Bronchial epithelial cell (primary cell): ENCODE measurements around the gene SLC6A12. TPM values are rescaled to one million over a fixed set of nuclear protein-coding genes. Genes with fewer than 3 reads are reported as not detected.

Source experiments
- DNase-seq: peaks from one replicate; pipeline ENCODE4 v3.0.0-alpha.2; 2010; ENCODE audit warnings: low read depth
- FAIRE-seq: peaks from 2 replicates; lab custom pipeline; 2011; peaks lifted over from hg19 to GRCh38; lab: Jason Lieb, UNC
- H3K27me3 ChIP-seq: 2 replicates; pipeline ENCODE4 v1.5.1; 2011; ENCODE audit warnings: low read length; ENCODE audit not compliant: control insufficient read depth, insufficient read depth
- H3K36me3 ChIP-seq: 2 replicates; pipeline ENCODE4 v1.5.1; 2011; ENCODE audit warnings: low read length; ENCODE audit not compliant: control insufficient read depth, insufficient read depth
- H3K4me3 ChIP-seq: 2 replicates; pipeline ENCODE4 v1.5.1; 2011; ENCODE audit warnings: mild to moderate bottlenecking, low read depth, low read length, control low read depth
- total RNA-seq: library from RNA; depleted of rRNA; stranded (reverse); fragments of >200 nt; gene quantifications from 2 replicates; pipeline ENCODE4 v1.2.1, GENCODE V29; 2014
- TF ChIP-seq, protein P1 (sequence below): IDR thresholded peaks from 2 replicates; pipeline ENCODE4 v1.5.1; 2011; ENCODE audit warnings: mild to moderate bottlenecking, moderate library complexity, low read length, control low read depth, inconsistent platforms; ENCODE audit not compliant: insufficient read depth, severe bottlenecking

Gene SLC6A12
- total RNA-seq, 1 donor from 2014 or later = not detected

DNA sequence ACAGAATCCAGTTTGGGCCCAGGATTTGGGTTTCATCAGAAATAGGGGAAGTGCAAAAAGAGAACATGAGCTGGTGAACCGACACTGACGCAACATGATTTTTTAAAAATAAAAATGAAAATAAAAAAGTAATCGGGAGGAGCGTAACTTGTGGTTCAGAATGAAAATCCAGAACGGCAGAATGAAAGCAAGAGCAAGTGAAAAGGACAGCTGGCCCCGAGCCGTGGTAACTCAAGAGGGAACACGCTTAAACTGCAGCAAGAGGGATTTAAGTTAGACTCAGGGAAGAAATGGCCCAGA, 1.6 kb downstream of the SLC6A12 start:
- FAIRE-seq (no peak), DNase-seq (no peak)
- TF ChIP-seq, protein P1, sequence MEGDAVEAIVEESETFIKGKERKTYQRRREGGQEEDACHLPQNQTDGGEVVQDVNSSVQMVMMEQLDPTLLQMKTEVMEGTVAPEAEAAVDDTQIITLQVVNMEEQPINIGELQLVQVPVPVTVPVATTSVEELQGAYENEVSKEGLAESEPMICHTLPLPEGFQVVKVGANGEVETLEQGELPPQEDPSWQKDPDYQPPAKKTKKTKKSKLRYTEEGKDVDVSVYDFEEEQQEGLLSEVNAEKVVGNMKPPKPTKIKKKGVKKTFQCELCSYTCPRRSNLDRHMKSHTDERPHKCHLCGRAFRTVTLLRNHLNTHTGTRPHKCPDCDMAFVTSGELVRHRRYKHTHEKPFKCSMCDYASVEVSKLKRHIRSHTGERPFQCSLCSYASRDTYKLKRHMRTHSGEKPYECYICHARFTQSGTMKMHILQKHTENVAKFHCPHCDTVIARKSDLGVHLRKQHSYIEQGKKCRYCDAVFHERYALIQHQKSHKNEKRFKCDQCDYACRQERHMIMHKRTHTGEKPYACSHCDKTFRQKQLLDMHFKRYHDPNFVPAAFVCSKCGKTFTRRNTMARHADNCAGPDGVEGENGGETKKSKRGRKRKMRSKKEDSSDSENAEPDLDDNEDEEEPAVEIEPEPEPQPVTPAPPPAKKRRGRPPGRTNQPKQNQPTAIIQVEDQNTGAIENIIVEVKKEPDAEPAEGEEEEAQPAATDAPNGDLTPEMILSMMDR = no peak
- no peaks in the 10 kb centered on the region for H3K36me3 ChIP-seq
- H3K27me3 ChIP-seq = peaks cover 9% of the 10 kb centered on the region
- H3K4me3 ChIP-seq = no peak overlapping the region

DNA sequence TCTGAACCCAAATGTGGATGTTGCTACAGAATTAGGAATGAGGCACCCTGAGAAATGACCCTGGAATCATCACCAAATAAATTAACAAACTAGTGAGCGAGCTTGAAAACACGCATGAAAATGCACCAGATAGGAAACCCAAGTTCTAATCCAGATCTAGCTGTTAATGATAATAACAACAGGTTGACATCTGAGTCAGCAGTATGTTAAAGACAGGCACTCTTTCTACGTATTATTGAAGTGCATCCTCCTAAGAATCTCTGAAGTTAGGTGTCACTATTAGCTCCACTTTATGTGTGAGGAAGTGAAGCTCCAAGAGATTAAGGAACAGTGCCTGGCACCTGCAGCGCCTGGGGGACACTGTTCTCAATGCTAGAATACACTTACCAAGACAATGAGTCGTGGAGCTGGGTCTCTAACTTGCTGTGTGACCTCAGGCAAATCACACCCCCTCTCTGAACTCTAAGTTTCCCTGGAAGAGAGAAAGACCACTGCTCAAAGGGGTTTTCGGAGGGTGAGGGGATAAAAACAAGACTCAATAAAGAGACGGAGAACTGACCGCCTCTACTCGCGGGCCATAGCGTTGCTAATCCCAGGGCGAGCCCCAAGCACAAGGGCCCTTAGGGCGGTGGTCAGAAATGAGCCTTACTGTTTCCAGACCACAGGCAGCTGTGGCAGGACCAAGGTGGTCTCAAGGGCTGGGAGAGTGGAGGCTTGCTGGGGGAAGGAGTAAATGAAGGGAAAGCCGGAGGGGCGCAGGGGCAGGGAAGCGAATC, 2.1 kb downstream of the SLC6A12 start:
- DNase-seq (no peak), FAIRE-seq (no peak)
- TF ChIP-seq, protein P1 = no peak
- Histone ChIP-seq H3K36me3 (no peaks in the 10 kb centered on the region), H3K27me3 (peaks cover 9% of the 10 kb centered on the region), H3K4me3 (no peak overlapping the region)

DNA sequence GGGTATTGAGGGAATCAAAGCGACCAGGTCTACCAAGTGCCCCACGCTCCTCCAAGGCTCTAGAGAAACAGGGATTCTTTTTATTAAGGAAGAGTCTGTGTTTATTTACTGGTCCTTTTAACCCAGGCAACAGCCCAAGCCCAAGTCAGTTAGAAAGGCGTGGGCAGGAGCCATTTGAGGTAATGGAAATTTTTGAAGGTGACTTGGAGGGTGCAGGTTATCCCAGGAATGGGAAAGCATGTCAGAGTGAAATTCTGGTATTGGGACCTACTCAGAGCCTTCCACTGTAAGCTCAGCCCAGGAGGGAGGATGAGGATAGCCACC, 2.9 kb downstream of the SLC6A12 start:
- TF ChIP-seq, protein P1 = no peak
- no peak overlapping the region for H3K4me3 ChIP-seq
- FAIRE-seq (no peak), DNase-seq (no peak)
- no peaks in the 10 kb centered on the region for H3K36me3 ChIP-seq
- peaks cover 11% of the 10 kb centered on the region for H3K27me3 ChIP-seq

DNA sequence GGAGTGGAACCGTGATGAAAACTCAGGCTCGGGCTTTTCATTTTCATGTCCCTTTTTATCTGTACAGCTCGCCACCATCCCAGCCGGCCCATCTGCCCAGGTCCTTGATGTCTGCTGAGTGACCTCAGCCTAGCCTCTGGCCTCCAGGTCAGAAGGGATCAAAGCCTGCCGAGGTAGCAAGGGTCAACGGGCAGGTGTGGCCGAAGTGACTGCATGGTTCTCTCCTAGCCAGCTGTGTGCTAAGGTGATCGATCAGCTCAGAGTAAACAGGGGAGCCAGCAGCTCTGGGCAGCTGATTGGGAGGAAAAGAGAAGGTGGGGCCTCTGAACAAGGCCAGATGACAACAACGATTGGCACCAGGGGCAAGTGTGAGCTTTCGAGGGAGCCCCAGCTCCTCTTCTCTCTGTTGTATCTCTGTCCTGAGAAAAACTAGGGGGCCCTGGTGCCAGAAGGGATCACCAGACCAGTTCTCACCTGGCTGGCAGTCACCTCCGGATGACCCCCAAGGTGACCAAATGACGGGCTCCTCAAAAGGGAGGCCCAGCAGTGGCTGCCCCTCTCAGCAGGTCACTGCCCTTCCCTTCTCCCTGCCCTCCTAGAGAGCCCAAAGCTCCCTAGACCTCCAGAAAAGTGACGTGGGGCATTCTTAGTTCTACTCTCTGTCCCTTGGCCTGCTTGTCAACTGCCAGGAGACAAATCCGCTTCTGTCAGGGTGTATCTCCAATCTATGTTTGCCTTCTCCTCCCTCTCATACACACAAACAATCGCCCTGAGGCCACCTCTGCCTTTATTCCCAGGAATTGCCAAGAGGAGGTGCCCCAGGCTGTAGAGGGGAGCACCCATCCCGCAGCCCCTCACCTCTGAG, 3.4 kb downstream of the SLC6A12 start:
- DNase-seq (no peak), FAIRE-seq (no peak)
- Histone ChIP-seq H3K27me3 (peaks cover 11% of the 10 kb centered on the region), H3K4me3 (no peak overlapping the region), H3K36me3 (no peaks in the 10 kb centered on the region)
- TF ChIP-seq, protein P1 = no peak

DNA sequence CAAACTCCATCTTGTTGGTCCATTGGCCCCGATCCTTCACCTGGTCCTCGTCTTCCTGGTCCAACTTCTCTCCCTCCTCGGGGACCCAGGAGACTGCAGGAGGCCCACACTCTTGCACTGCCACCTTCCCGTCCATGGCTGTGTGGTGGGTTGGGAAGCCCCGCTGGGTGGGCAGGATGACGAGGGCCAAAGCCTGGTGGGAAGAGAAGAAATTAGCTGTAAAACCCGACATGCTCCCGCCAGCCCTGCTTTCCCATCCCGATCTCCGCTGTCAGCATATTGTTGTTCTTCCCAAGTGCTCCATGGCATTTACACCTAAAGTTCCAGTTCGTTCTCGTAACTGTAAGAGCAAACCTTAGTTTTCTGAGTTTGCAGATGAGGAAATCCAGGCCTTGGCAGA, 4.1 kb downstream of the SLC6A12 start:
- DNase-seq (no peak), FAIRE-seq (peak; percentile 47)
- Histone ChIP-seq H3K27me3 (peaks cover 13% of the 10 kb centered on the region), H3K4me3 (no peak overlapping the region), H3K36me3 (no peaks in the 10 kb centered on the region)
- TF ChIP-seq, protein P1 = no peak
